Inflammatory macrophage (primary cell): ENCODE data around the gene L1TD1.
"Not testable (repeated sequence)": the region's sequence is repeated elsewhere in the genome, so short reads cannot be mapped to it uniquely, and the experiment has no call there.

Source experiments
- DNase-seq, 2 donors: peaks; one replicate each; pipeline ENCODE4 v3.0.0-alpha.2; 2020 to 2022

Gene L1TD1

DNA sequence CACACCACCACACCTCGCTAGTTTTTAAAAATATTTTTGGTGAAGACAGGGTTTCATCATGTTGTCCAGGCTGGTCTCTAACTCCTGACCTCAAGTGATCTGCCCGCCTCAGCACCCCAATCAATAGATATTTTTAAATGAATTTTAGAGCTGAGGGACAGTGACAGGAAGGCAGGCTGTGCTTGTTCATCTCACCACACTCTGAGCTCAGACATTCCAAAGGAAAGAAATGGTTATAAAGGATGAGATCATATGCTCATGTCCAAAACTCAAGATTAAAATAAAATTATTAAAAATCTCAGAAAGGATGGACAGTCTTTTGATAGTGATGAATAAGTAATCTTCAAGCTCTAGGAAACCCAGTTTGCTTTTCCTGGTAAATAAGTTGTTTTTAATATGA is 40.9 kb downstream of the L1TD1 start:
- DNase-seq, result no peak

DNA sequence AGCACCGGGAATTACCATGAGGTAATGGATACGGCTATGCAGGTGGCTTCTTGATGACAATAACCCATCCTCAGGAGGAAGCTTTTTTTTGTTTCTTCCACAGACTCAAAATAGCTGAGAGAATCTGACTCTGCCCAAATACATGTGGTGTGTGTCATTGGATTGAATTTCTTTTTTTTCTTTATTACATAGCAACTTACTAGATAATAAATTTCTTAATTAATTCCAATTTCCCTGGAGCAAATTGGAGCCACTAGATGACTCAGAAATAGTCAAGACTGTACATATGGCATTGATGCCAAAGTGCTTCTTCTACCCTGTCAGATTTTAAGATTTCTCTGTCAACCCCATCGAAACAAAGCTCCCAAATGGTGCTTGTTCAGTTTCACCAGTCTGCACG is 42.7 kb downstream of the L1TD1 start:
- no peak for DNase-seq

DNA sequence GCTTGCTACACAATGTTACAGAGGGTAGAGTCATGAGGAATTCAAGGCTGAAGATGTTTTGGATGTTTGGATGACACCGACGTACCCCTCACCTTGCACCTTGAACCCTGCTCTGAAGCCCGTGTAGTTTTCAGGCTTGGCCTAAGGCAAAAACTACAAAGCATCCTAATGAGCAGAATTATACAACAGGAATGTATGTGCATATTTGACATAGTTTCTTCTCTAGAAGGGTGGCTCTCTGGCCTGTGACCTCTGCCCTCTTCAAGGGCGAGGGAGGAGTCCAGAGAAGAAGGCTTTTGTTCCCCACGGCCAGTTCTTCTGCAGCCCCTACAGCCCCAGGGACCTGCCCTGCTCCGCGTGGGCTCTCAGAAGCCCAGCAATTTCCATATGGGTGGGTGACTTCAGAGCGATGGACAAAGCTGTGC is 43.3 kb downstream of the L1TD1 start:
- no peak for DNase-seq

DNA sequence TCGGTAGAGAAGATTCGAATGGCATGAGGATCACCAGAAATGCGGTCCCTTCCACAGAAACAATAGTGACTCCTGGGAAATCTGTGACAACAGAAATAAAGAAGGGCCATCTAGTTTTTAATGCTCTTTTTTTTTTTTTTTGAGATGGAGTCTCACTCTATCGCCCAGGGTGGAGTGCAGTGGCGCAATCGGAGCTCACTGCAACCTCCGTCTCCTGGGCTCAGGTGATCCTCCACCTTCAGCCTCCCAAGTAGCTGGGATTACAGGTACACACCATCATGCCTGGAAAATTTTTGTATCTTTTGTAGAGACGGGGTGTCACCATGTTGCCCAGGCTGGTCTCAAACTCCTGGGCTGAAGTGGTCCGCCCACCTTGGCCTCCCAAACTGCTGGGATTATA is 43.9 kb downstream of the L1TD1 start:
- DNase-seq, result no peak

DNA sequence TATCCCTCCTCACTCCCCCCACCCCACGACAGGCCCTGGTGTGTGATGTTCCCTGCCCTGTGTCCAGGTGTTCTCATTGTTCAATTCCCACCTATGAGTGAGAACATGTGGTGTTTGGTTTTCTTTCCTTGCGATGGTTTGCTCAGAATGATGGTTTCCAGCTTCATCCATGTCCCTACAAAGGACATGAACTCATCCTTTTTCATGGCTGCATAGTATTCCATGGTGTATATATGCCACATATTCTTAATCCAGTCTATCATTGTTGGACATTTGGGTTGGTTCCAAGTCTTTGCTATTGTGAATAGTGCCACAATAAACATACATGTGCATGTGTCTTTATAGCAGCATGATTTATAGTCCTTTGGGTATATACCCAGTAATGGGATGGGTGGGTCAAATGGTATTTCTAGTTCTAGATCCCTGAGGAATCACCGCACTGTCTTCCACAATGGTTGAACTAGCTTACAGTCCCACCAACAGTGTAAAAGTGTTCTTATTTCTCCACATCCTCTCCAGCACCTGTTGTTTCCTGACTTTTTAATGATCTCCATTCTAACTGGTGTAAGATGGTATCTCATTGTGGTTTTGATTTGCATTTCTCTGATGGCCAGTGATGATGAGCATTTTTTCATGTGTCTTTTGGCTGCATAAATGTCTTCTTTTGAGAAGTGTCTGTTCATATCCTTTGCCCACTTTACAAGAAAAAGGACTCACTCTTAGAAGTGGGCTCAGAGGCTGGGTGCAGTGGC is 45.2 kb downstream of the L1TD1 start:
- not testable (repeated sequence) for DNase-seq

DNA sequence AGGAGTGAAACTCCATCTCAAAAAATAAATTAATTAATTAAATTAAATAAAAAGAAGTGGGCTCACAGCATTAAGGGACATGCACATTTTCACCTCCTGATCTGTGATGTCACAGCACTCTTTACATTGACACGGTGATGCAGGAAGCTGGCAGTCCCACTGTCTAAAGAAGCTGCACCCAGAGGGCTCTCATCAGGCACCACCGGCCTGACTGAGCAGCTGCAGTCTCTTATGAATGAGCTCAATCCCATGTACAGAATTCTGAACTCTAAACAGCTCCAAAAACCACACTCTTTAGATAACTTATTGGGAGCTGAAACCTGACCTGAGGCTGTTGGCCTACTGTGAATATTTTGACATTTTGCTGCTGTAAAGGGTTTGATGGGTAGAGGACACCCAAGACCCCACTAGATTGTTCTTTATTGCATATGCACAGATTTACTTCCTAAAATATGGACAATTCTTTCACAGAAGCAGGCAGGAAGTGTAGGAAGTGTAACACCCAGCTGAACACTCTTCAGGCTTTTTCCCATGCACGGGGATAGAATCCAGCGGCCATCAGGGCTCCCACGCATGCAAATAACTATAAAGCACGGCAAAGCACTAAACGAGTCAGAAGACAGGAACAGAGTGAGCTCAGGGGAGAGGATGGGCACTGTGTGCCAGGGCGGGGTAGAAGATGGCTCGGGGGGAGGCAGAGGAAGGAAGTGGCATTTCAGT is 46.2 kb downstream of the L1TD1 start:
- no peak for DNase-seq

DNA sequence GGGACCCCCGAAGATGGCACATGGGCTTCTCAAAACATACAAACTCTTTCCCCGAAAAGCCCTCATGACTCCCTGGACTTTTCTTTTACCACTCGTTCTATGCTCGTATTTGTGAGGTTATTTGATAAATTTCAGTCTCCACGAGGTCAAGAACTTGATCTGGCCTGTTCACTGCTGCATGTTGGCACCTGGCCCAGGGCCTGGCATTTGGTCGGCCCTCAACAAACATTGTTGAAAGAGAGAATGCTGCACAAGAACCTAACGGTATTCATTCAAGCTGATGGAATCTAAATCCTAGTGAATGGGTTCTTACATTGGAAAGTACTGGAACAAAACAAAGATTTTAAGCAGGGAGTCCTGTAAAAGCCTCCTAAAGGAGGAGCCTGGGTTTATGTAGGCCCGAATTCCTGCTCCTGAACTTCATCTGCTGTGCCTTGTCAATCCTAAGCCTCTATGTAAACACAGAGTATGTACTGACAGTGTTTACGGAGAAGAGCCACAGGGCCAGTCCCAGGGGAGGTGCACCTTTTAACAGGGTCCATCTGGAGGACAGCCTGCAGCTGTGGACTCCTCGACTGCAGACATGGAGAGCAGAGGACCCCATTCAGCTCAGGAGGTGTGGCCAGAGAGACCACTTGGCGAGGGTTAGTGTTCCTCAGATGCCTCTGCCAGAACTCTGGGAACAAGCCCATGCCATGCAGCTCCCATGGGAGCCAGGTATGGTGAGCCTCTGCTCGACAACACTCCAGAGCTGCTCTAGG is 46.9 kb downstream of the L1TD1 start:
- DNase-seq, result no peak

DNA sequence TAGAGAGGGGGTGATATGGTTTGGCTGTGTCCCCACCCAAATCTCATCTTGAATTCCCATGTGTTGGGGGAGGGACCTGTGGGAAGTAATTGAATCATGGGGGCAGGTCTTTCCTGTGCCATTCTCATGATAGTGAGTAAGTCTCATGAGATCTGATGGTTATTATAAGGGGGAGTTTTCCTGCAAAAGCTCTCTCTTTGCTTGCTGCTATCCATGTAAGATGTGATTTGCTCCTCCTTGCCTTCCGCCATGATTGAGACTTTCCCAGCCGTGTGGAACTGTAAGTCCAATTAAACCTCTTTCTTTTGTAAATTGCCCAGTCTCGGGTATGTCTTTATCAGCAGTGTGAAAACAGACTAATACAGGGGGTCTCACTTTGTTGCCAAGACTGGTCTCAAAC is 49.7 kb downstream of the L1TD1 start:
- DNase-seq, result not testable (repeated sequence)

DNA sequence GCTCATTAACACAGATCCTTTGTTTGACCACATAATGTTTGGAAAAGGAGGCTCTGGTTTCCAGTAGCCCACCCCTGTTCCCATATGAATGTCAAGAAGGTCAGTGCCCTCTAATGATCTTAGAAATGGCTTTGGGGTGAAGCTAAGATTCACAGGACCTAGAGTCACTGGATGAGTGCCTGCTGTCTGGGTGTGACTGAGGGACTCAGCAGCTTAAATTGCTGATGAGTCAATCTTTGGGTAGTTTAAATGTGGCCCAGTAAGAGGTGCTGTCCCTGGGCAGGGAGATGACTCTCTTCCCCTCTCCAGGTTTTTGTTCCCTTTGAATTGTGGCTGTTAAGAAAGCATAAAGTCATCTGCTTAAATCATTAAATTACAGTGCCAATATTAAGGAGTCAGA is 50.6 kb downstream of the L1TD1 start:
- no peak for DNase-seq

DNA sequence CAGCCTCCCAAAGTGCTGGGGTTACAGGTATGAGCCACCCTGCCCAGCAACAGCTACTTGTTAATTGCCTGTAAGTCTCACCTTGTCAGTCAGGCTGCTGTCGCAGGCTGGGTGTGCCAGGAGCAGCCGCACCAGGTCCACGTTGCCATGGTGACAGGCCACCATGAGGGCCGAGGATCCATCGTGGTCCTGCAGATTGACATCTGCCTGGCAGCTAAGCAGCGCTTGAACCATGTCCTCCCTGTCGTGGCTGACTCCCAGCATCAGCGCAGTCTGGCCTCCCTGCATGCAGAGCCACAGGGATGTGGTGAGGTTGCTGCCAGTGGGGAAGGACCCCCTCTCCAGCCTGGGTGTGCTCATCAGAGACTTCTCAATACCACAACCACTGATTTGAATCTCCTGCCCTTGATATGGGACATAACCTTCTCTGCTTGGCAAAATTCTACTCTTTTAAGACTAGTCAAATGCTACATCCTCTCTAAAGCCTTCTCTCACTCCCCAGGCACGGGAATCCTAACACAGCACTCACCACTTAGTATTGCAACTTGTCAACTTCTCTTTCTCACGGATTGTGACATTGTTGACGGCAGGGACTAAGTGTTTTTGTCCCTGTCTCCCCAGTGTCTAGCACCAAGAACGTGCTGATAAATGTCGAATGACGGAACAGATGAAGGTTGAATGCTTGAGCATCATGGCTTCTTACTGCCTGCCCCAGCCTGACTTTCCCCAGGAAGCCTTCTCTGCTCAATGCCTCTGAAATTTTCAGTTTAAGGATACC is 52.9 kb downstream of the L1TD1 start:
- no peak for DNase-seq

DNA sequence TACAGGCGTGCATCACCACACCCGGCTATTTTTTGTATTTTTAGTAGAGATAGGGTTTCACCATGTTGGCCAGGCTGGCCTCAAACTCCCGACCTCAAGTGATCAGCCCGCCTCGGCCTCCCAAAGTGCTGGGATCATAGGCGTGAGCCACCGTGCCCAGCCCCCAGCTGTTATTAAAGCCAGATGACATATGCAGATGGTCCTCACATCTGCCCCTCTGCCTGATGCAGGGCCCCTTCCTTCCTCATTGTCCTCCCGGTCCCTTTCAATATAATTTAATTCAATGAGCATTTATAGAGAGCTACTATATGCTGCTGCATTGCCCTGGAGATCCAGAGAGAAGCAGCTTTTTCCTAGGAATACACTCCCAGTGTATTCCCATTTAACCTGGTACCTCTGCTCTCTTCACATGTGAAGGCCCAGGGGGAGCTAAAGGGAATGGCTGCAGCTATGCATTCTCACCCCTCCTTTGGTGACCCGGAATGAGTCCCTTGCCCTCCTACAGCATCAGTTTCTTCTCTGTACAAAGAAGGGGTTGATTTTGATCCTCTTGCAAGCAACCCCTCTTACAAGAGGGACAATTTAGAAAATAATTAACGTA is 55.6 kb downstream of the L1TD1 start:
- DNase-seq, result no peak

DNA sequence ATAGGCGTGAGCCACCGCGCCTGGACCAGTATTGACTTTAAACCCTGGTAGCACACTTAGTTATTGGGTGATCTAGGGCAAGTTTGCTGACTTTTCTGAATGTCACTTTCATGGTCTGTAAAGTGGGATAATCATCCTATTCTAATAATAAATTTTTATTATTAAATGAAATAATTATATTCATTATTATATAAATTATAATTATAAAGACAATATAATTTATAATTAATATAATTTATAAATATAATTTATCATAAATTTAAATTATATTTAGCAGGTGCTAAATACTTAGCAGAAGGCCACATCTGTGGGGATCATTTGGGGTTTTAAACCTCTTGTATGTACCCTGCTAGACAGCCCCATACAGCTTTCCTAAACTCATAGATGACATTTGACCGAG is 64.9 kb downstream of the L1TD1 start:
- no peak for DNase-seq

DNA sequence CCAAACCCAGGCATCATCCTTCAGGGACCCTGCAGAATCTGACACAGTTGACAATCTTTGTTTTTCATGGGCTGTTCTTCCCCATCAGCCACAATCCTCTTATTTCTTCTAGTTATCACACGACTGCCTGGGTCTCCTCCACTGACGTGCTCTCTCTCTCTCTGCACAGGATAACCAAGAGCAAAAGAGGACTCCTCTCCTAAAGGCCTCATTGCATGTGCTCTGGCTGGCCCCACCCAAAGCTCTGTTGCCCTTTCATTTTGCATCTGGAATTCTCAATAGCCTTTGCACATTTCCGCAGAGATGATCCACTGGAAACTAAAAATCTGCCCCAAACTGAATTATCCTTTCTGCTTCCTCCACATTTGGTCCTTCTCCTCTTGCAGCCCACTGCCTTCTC is 66.0 kb downstream of the L1TD1 start:
- DNase-seq, result no peak
